Mucosa of gallbladder (tissue), 1 donor: ENCODE measurements around the gene GPS2. TPM values are rescaled to one million over a fixed set of nuclear protein-coding genes. Genes with fewer than 3 reads are reported as not detected.

Experiments used
- total RNA-seq: library from RNA; stranded (reverse); gene quantifications from one replicate; pipeline ENCODE4 v1.2.1, GENCODE V29; 2021
- donor health status: DM: no; HTN: no; CAD: no.

GPS2 gene
- total RNA-seq, 1 donor from 2014 or later, result 71.8 TPM

Other genes starting within 250 kb of the GPS2 start
- 8.3 TPM for gene CLEC10A, start 235.1 kb downstream of the GPS2 start, total RNA-seq
- gene ASGR2, start 200.5 kb downstream of the GPS2 start, total RNA-seq, result 45.5 TPM
- gene ASGR1, start 136.0 kb downstream of the GPS2 start, total RNA-seq, result 5.0 TPM
- 36.5 TPM for gene DLG4, start 95.5 kb downstream of the GPS2 start, total RNA-seq
- 914 TPM for gene ACADVL, start 95.4 kb downstream of the GPS2 start, total RNA-seq
- 60.9 TPM for gene DVL2, start 80.8 kb downstream of the GPS2 start, total RNA-seq
- 32.3 TPM for gene PHF23, start 75.9 kb downstream of the GPS2 start, total RNA-seq
- gene GABARAP, start 72.9 kb downstream of the GPS2 start, total RNA-seq, result 587 TPM
- gene CTDNEP1, start 63.6 kb downstream of the GPS2 start, total RNA-seq, result 107 TPM
- gene ELP5, start 63.1 kb downstream of the GPS2 start, total RNA-seq, result 47.9 TPM
- 248 TPM for gene CLDN7, start 52.9 kb downstream of the GPS2 start, total RNA-seq
- 7.6 TPM for gene SLC2A4, start 33.6 kb downstream of the GPS2 start, total RNA-seq
- 1.4 TPM for gene YBX2, start 20.7 kb downstream of the GPS2 start, total RNA-seq
- 233 TPM for gene EIF5A, start 7.7 kb downstream of the GPS2 start, total RNA-seq
- gene NEURL4, start 14.0 kb upstream of the GPS2 start, total RNA-seq, result 50.3 TPM
- gene ACAP1, start 21.2 kb upstream of the GPS2 start, total RNA-seq, result 24.2 TPM
- 15.3 TPM for gene KCTD11, start 36.8 kb upstream of the GPS2 start, total RNA-seq
- gene TMEM95, start 39.8 kb upstream of the GPS2 start, total RNA-seq, result not detected
- 11.7 TPM for gene TNK1, start 65.7 kb upstream of the GPS2 start, total RNA-seq
- 39.7 TPM for gene PLSCR3, start 79.2 kb upstream of the GPS2 start, total RNA-seq
- gene TMEM256, start 88.7 kb upstream of the GPS2 start, total RNA-seq, result 67.5 TPM
- gene NLGN2, start 92.5 kb upstream of the GPS2 start, total RNA-seq, result 35.2 TPM
- not detected for gene SPEM1, start 105.0 kb upstream of the GPS2 start, total RNA-seq
- gene SPEM2, start 110.3 kb upstream of the GPS2 start, total RNA-seq, result not detected
- gene SPEM3, start 113.5 kb upstream of the GPS2 start, total RNA-seq, result not detected
- gene TMEM102, start 120.1 kb upstream of the GPS2 start, total RNA-seq, result 14.3 TPM
- gene FGF11, start 124.2 kb upstream of the GPS2 start, total RNA-seq, result 2.7 TPM
- gene CHRNB1, start 129.7 kb upstream of the GPS2 start, total RNA-seq, result 10.0 TPM
- gene ZBTB4, start 164.3 kb upstream of the GPS2 start, total RNA-seq, result 82.8 TPM
- not detected for gene SLC35G6, start 166.1 kb upstream of the GPS2 start, total RNA-seq
- 133 TPM for gene POLR2A, start 169.0 kb upstream of the GPS2 start, total RNA-seq
- 81.5 TPM for gene TNFSF12, start 233.7 kb upstream of the GPS2 start, total RNA-seq
- gene TNFSF13, start 243.4 kb upstream of the GPS2 start, total RNA-seq, result 120 TPM
- gene SENP3, start 246.6 kb upstream of the GPS2 start, total RNA-seq, result 46.6 TPM